ENCODE data around the gene ATXN7L3. TPM values are rescaled to one million over a fixed set of nuclear protein-coding genes. Genes with fewer than 3 reads are reported as not detected.

Gene ATXN7L3, protein sequence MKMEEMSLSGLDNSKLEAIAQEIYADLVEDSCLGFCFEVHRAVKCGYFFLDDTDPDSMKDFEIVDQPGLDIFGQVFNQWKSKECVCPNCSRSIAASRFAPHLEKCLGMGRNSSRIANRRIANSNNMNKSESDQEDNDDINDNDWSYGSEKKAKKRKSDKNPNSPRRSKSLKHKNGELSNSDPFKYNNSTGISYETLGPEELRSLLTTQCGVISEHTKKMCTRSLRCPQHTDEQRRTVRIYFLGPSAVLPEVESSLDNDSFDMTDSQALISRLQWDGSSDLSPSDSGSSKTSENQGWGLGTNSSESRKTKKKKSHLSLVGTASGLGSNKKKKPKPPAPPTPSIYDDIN
- total RNA-seq: 34.6 TPM

DNA sequence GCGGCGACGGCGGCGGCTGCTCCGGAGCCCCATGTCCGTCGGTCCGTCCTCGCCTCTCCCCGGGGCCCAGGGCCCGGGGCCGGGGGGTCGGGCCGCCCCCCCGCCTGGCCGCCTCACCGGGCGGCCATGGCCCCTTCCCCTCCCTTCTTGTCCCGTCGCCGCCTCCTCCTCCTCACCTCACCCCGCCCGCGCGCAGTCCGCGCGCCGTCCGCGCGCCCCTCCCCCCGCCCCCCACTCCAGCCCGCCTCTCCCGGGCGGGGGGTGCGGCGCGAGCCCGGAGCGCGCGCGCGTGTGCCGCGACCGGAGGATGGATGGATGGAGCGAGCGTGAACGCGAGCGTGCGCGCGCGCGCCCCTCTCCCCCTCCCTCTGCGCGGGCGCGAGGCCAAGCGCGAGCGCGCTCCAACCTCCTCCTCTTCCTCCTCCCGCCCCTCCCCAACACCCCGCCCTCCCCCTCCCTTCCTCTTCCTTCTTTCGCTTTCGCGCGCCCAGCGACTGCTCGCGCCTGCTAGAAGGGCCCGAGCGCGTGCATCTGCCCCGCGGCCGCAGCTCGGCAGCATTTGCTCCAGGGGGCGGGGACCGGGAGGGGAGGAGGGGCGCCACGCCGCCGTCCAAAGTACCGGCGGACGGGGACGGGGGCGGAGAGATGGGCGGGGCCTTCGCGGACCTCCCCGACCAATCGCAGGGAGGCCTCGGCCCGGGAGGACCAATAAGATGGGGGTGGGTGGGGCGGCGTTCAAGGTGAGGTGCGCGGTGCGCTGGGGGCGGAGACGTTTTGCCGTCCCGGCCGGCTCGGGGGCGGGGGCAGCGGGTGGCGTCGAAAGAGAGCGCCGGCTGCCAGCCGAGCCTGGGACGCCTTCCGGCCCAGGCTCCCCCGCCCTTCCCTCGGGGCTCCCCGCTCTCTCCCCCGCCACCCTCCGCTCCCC is at the start of gene ATXN7L3:
TSS of gene ATXN7L3 (minus strand) at position 332 of the 925 bp plus-strand sequence. CDS start 1,814 bp downstream, outside the sequence.

DNA sequence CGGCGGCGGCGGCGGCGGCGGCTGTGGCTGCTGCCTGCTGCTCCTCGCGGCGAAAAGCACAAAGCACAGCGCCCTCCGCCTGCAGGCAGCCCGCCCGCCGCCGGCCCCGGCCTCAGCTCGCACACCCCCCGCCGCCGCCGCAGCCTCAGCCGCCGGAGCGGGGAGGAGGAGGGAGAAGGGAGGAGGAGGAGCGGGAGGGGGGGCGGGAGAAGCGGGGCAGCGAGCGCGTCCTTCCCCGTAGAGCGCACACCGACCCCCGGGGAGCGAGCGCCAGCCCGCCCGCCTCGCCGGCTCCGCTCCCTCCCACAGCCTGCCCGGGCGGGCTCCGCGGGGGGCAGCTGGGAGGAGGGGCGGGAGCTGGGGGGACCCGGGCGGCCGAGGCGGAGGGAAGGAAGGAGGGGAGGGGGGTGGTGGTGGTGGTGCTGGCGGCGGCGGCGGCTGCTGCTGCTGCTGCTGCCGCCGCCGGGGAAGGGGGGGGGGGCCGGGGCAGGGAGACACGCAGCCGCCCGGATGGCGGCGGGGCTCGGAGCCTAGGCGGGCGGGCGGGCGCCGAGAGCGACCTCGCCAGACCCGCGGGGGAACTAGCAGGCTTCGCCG is 20.0 kb upstream of the ATXN7L3 start, which contains the start of gene UBTF:
TSS of gene UBTF (minus strand) at position 60 of the 597 bp plus-strand sequence. CDS start 1,446 bp downstream, outside the sequence.

DNA sequence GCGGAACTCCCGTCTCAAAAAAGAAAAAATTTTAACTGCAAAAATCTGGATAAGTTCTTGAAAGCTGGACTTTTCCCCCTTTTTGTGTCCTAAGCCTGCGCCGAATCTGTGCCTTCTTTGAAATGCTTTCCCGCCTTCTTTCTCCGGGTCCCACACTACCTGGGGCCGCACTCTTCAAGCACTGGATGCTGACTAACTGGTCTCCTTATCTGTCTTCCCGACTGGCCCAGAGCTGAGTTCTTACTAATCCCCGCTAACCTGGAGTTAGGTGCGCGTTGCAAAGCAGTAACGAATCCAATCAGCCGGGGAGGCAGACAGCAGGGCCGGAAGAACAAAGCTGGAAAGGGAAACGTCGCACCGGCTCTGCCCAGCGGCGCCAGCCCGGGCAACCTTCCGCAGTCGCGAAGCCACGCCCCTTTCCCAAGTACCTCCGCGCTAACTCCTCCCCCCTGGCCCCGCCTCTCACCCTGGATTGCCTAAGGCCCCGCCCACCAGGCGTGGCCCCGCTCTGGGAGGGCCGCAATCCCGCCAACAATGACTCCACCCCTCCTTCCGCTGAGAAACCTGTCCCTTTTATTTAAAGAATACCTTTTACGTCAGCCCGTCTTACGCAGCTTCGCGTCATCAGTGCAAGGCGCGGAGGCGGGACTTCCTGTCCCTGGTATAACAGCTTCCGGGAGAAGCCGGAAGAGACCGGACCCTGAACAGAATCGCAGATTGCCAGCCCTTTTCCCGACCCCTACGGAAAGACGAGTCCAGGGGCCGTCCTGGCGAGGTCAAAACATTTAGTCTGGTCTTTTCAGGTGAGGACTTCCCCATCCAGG is 13.2 kb downstream of the ATXN7L3 start, which contains the start of gene TMUB2:
TSS of gene TMUB2 (plus strand) at position 666 of the 824 bp plus-strand sequence. CDS start 737 bp downstream, outside the sequence.

DNA sequence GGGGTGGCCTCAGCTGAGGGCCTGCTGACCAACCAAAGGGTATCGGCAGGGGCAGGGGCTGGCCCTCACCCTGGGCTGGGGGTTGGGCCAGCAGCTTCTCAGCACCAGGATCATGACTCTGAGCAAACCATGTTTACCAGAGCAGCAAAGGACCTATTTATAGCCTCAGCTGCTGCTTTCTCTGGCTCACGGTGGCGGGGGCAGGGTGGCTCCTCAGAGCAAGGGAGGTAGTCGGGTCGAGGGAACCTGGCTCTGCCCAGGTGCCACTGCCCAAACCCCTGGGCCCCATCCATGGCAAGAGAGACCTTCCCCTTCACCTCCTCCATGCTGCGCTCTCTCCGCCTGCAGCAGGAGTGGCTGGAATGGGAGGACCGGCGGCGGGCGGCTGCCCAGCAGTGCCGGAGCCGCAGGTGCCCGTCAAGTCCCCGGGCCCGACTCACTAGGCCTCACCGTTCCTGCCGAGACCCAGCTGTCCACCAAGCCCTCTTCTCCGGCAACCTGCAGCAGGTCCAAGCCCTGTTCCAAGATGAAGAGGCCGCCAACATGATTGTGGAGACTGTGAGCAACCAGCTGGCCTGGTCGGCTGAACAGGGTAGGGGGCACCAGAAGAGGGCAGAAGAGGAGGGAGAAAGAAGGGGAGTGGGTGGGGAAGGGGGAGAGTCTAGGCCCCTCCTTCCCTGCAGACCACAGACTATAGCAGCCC is 29.0 kb downstream of the ATXN7L3 start, which contains the start of gene ASB16:
TSS of gene ASB16 (plus strand) at position 206 of the 703 bp plus-strand sequence. CDS start at position 292, 86 bp downstream.

Small RNA genes lying within 50 kb of the gene (small RNA-seq; reads per million reads assigned to genes)
- gene MIR6782 (ENCODE audit: low replicate concordance): not detected

Other genes starting within 250 kb of the ATXN7L3 start
- gene PYY, start 245.9 kb downstream of the ATXN7L3 start, total RNA-seq: not detected
- gene NAGS, start 195.3 kb downstream of the ATXN7L3 start, total RNA-seq: 8.9 TPM
- gene TMEM101, start 184.9 kb downstream of the ATXN7L3 start, total RNA-seq: 46.5 TPM
- gene LSM12, start 133.2 kb downstream of the ATXN7L3 start, total RNA-seq: 24.0 TPM
- 47.4 TPM for gene G6PC3, start 129.1 kb downstream of the ATXN7L3 start, total RNA-seq
- gene HDAC5, start 76.2 kb downstream of the ATXN7L3 start, total RNA-seq: 74.9 TPM
- gene HROB, start 58.0 kb downstream of the ATXN7L3 start, total RNA-seq: 2.5 TPM
- gene ASB16, start 29.2 kb downstream of the ATXN7L3 start, total RNA-seq: 5.7 TPM
- 36.3 TPM for gene TMUB2, start 12.9 kb downstream of the ATXN7L3 start, total RNA-seq
- gene UBTF, start 19.8 kb upstream of the ATXN7L3 start, total RNA-seq: 75.9 TPM
- gene SLC4A1, start 68.3 kb upstream of the ATXN7L3 start, total RNA-seq: 72.8 TPM
- 6.0 TPM for gene RUNDC3A, start 108.7 kb upstream of the ATXN7L3 start, total RNA-seq
- 168 TPM for gene SLC25A39, start 124.9 kb upstream of the ATXN7L3 start, total RNA-seq
- 232 TPM for gene GRN, start 145.4 kb upstream of the ATXN7L3 start, total RNA-seq
- 24.0 TPM for gene FAM171A2, start 164.0 kb upstream of the ATXN7L3 start, total RNA-seq
- gene ITGA2B, start 189.8 kb upstream of the ATXN7L3 start, total RNA-seq: 9.3 TPM